Eye (tissue), 1 donor: ENCODE measurements around the gene SLC25A1.

Experiments used
- DNase-seq: peaks from one replicate; pipeline ENCODE4 v3.0.0-alpha.2; 2015

Gene SLC25A1

GRCh38 chr22:19178657-19179496 lies at the start of gene SLC25A1:
Gene SLC25A1 (minus strand): TSS chr22:19178736. CDS start chr22:19178673, 63 bp downstream.
- peak; percentile 93 for DNase-seq

- no peak for DNase-seq
Measured at GRCh38 chr22:19228179-19228578, 49.6 kb upstream of the SLC25A1 start.

- DNase-seq: no peak
Measured at GRCh38 chr22:19226428-19226827, 47.9 kb upstream of the SLC25A1 start.

- DNase-seq: no peak
Measured at GRCh38 chr22:19225560-19225959, 47.0 kb upstream of the SLC25A1 start.

GRCh38 chr22:19224985-19225384 lies 46.4 kb upstream of the SLC25A1 start:
- DNase-seq: no peak

- no peak for DNase-seq
Measured at GRCh38 chr22:19224557-19224956, 46.0 kb upstream of the SLC25A1 start.

GRCh38 chr22:19223617-19224016 lies 45.1 kb upstream of the SLC25A1 start:
- DNase-seq: no peak

DNA sequence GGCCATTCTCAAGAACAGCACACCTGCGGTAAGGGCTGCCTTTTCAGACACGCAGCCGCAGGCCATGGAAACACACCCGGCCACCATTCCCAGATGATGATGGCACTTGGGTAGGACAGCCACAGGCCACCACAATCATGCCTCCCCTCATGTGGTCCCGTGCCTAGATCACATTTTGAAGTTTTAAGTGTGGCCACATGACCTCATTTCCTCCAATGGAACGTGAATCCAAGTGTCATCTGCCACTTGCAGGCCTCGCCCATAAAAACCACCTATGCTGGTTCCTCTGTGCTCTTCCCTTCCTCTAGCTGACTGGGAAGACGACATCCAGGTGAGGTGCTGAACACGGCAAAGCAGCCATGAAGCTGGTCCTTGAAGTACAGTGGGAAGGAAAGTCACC lies 44.6 kb upstream of the SLC25A1 start:
- no peak for DNase-seq

DNA sequence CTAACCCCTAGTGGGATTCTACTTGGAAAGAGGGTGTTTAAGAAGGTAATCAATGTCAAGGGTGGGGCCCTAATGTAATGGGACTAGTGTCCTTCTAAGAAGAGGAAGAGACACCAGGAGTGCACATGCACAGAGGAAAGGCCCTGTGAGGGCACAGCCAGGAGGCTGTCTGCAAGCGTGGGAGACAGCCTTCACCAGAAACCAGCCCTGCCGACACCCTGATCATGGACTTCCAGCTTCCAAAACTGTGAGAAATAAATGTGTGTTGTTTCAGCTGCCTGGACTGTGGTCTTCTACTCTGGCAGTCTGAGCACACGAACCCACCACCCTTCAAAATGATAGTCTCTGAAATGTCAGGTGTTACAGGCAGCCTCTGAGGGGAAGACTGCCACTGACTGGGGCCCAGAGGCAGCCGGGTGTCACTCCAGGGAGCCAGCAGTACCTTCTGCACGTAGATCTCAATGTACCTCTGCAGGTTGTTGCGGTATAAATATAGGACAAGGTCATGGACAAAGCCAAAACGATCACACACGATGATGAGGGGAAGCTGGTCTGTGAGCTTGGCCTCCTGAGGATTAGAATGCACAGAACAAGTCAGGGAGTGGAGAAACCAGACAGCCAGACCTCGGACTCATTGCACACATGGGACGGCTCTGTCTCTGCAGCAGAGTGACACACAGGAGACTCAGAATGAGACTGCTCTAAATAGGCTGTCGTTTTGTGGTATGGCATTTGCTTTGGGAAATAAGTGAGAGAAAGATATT lies 43.9 kb upstream of the SLC25A1 start:
- no peak for DNase-seq

GRCh38 chr22:19220867-19221266 lies 42.3 kb upstream of the SLC25A1 start:
- no peak for DNase-seq

DNA sequence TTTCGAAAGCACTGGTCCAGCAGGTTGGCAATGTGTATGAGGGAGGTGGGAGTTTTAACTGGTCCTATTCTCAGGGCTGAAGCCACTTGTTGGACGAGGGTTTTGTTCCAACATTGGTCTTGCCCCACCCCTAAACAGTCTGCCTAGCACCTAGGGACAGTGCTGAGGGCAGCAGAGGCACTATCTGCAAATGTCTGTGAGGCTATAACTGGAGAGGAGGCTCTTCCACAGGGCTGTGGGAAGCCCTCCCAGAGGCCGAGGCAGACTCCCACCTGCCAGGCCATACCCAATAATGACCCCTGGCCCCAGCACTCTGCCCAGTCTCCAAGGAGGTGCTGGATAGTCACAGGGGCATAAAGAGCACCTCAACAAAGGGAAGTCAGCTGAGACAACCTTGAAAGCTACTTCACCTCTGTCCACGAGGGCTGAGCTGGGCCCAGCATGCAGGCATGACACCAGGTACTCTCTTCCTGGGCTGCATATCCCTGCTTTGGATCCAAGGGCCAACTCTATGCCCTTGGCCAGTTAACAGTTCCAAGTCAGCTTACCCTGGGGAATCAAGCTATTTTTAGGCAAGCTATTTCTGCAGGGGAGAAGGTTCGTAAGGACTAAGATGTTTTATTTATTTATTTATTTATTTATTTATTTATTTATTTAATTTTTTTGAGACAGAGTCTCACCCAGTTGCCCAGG lies 40.2 kb upstream of the SLC25A1 start:
- no peak for DNase-seq

DNA sequence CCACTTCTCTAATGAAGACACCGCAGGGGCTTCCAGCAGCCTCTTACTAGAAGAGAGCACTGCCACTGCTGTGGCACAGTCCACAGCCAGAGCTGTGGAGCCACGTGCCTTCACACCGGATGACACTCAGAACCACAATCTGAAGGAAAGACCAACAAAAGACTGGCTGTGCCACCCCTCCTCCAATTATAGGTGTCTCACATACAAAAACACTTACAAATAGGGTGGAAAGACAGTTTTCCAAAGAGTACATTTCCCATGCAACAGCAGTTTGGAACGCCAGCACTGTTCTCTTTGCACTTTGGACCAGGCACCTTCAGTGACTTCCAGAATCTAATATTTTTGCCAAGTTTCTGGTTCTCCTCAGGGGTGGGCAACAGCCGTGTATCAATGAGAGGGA lies 38.0 kb upstream of the SLC25A1 start:
- no peak for DNase-seq

DNA sequence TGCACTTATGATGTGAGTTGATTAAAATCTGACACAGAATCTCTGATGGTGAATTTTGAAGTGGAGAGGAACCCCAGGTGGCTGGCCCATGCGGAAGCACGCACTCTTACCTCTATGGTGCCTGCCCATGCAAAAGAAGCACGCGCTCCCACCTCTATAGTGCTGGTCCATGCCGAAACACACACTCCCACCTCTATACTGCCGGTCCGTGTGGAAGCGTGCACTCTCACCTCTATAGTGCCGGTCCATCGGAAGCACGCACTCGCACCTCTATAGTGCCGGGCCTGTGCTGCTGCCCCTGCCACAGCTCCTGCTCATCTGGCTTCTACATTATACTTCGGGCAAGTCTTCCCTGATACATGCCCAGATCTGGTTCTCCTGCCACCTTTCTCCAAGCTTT lies 36.8 kb upstream of the SLC25A1 start:
- no peak for DNase-seq

GRCh38 chr22:19214078-19214473 lies 35.5 kb upstream of the SLC25A1 start:
- DNase-seq: peak; percentile 30

GRCh38 chr22:19213442-19214077 lies 35.0 kb upstream of the SLC25A1 start:
- no peak for DNase-seq

DNA sequence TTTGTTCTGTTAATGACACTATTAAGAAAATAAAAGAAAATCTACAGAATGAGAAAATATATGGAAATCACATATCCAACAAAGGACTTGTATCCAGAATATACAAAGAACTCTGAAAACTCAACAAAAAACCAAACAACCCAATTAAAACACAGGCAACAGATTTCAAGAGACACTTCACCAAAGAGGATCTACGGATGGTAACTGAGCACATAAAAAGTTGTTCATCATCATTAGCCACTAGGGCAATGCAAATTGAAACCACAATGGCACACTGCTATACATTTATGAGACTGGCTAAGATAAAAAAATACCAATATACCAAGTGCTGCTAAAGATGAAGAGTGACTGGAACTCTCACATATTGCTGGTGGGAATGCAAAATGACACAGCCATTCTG lies 34.5 kb upstream of the SLC25A1 start:
- DNase-seq: no peak

DNA sequence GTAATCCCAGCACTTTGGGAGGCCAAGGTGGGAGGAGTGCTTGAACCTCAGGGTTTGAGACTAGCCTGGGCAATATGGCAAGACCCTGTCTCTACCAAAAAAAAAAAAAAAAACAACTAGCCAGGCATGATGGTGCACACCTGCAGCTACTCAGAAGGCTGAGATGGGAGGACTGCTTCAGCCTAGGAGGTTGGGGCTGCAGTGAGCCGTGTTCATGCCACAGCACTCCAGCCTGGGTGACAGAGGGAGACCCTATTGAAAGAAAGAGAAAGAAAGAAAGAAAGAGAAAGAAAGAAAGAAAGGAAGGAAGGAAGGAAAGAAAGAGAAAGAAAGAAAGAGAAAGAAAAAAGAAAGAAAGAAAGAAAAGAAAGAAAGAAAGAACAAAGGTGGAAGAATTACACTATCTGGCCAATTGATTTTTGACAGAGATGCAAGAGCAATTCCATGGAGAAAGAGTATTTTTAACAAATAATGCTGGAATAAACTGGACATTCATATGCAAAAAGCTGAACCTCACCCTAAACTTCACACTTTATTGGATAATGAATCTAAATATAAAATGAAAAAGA lies 33.9 kb upstream of the SLC25A1 start:
- DNase-seq: no peak

GRCh38 chr22:19210188-19210587 lies 31.7 kb upstream of the SLC25A1 start:
- no peak for DNase-seq

DNA sequence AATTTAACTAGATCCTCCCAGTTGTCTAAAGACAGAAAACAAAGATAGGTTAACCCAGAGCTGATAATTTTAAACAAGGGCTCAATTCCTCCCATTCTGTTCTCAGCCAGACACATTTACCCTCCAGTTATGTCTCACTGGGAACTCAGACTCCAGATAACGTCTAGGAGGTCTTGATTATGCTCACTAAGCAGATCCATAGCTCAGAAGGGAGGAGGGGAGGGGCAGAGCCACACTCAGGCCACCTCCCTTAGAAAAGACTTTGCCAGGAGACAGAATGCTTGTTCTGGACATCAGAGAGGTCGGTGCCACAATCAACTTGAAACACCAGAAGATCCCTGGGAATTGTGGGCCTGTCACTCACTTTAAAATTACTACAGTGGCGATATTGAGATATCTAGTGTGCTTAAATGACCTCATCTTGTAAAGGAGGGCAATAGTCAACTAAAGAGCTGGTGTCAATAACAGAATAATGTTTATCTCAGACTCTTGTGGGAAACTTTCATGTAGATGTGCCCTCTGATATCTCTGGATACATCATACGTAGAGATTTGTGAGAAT lies 29.8 kb upstream of the SLC25A1 start:
- no peak for DNase-seq

GRCh38 chr22:19207884-19208283 lies 29.3 kb upstream of the SLC25A1 start:
- DNase-seq: no peak

GRCh38 chr22:19207401-19207808 lies 28.9 kb upstream of the SLC25A1 start:
- peak; percentile 7 for DNase-seq

DNA sequence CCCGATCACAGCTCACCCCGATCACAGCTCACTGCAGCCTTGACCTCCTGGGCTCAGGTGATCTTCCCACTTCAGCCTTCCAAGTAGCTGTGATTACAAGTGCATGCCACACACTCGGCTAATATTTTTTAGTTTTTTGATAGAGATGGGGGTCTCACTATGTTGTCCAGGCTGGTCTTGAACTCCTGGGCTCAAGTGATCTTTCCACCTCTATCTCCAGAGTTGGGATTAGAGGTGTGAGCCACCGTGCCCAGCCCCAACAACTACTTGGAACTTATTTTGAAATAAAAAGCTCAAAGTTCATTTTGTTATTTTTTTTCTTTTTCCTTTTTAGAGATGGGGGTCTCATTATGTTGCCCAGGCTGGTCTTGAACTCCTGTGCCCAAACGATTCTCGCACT lies 27.8 kb upstream of the SLC25A1 start:
- DNase-seq: no peak
